C1 segment of cervical spinal cord (tissue), 14 donors: Measurements from ENCODE around the gene DIP2A.

Source experiments
- DNase-seq, 14 donors: peaks; one replicate each; lab custom pipeline; 2025; lab: John Stamatoyannopoulos, UW

DIP2A gene

GRCh38 chr21:46458315-46459023 lies at the start of gene DIP2A:
Gene DIP2A (plus strand): TSS chr21:46458891. CDS start chr21:46459132, 241 bp downstream.
- DNase-seq = peak; percentile 43 to 97 (median 92)

DNA sequence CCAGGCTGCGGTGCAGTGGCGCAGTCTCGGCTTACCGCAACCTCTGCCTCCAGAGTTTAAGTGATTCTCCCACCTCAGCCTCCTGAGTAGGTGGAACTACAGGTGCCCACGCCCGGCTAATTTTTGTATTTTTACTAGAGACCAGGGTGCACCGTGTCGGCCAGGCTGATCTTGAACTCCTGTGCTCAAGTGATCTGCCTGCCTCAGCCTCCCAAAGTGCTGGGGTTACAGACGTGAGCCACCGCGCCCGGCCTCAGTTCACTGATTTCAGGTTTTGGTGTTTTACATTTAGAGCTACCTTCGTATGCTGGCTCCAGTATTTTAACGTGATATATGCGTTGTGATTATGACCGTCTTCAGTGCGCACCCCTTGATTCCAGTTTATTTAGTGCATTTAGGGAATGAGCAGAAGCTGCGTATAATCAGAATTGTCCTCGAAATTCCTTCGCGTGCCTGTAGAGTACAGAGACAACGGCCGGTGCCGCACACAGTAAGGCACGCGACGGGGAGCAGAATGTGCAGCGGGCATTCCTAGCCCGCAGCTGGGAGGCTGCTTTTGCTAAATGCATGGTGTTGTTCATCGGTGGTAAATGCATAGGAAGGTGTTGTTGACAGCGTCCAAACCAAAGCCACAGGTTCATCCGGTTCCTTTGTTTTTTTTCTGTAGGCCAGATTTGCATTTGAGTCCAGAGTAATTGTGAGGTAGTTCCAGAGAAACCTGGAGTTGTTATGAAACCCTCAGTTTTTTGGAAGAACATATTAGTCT lies 48.9 kb upstream of the DIP2A start:
- no peak for DNase-seq

- no peak for DNase-seq
These were observed 48.2 kb upstream of the DIP2A start for GRCh38 chr21:46410516-46410915.

DNA sequence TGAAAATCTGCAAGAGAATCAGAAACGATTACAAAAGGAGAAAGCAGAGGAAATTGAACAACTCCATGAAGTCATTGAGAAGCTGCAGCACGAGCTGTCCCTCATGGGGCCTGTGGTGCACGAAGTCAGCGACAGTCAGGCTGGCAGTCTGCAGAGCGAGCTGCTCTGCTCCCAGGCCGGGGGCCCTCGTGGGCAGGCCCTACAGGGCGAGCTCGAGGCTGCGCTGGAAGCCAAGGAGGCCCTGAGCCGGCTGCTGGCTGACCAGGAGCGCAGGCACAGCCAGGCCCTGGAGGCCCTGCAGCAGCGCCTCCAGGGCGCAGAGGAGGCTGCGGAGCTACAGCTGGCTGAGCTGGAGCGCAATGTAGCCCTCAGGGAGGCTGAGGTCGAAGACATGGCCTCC lies 47.5 kb upstream of the DIP2A start:
- DNase-seq = no peak

DNA sequence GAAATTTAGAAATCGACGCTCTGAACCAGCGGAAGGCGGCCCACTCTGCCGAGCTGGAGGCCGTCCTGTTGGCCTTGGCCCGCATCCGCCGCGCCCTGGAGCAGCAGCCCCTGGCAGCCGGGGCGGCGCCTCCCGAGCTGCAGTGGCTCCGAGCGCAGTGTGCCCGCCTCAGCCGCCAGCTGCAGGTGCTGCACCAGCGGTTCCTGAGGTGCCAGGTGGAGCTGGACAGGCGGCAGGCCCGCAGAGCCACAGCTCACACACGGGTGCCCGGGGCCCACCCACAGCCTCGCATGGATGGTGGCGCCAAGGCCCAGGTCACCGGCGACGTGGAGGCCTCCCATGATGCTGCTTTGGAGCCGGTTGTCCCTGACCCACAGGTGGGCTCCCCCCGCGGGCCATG lies 47.0 kb upstream of the DIP2A start:
- no peak for DNase-seq

DNA sequence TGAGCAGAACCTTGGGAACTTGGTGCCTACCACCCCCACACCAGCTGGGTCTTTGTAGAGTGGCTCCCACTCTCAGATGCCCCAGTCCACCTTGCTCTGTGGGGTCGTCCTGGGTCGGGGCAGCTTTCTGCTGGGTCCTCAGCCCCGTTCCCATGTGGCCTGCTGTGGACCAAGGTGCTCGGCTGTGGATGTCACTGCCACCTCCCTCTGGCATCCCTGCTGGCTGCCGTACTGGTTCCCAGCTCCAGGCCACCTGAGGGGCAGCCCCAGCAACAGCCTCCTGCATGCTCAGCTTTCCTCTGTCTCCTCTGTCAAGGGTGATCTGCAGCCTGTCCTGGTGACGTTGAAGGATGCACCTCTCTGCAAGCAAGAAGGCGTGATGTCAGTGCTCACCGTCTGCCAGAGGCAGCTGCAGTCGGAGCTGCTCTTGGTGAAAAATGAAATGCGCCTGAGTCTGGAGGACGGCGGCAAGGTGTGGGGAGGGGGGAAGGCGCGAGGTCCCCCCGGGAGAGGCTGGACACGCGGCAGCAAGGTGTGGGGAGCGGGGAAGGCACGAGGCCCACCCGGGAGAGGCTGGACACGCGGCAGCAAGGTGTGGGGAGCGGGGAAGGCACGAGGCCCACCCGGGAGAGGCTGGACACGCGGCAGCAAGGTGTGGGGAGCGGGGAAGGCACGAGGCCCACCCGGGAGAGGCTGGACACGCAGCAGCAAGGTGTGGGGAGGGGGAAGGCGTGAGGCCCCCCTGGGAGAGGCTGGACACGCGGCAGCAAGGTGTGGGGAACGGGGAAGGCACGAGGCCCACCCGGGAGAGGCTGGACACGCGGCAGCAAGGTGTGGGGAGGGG lies 45.9 kb upstream of the DIP2A start:
- DNase-seq = no peak

- DNase-seq = no peak
These were observed 45.4 kb upstream of the DIP2A start for GRCh38 chr21:46413365-46413696.

GRCh38 chr21:46414965-46415275 lies 43.8 kb upstream of the DIP2A start:
- no peak for DNase-seq

GRCh38 chr21:46416551-46416950 lies 42.1 kb upstream of the DIP2A start:
- no peak for DNase-seq

- DNase-seq = no peak
These were observed 40.3 kb upstream of the DIP2A start for GRCh38 chr21:46418265-46418946.

- no peak for DNase-seq
These were observed 38.2 kb upstream of the DIP2A start for GRCh38 chr21:46420241-46421190.

DNA sequence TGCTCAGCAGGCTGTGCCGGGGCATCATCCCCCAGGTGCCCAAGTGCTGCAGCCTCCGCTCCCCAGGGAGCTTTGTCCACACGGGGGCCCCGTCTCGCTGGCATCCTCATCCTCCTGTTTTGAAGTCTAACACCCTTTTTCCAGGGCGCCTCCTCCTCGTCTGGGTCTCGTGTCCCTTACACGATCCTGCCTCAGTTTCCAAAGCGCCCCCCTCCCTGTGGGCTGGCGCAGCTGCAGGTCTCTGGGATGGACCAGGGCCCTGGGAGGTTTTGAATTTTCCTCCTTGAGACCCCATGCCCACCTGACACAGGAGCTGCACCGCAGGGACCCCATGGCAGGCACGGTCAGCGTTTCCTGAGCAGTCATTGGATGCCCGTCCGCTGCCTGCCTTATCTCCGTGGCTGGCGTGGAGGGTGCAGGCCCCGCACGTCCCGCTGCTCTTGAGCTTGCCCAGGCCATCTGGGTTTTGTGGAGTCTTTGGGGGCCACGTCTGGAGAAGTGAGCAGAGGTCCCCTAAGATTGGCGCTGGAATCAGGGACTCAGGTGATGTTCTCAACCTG lies 37.4 kb upstream of the DIP2A start:
- no peak for DNase-seq

- no peak for DNase-seq
These were observed 36.7 kb upstream of the DIP2A start for GRCh38 chr21:46421756-46422555.

GRCh38 chr21:46422636-46423241 lies 36.0 kb upstream of the DIP2A start:
- DNase-seq = no peak

GRCh38 chr21:46423546-46424038 lies 35.1 kb upstream of the DIP2A start:
- DNase-seq = no peak

GRCh38 chr21:46424039-46424591 lies 34.6 kb upstream of the DIP2A start:
- DNase-seq = no peak

GRCh38 chr21:46424621-46425020 lies 34.1 kb upstream of the DIP2A start:
- DNase-seq = no peak

- no peak for DNase-seq
These were observed 33.6 kb upstream of the DIP2A start for GRCh38 chr21:46425041-46425440.

DNA sequence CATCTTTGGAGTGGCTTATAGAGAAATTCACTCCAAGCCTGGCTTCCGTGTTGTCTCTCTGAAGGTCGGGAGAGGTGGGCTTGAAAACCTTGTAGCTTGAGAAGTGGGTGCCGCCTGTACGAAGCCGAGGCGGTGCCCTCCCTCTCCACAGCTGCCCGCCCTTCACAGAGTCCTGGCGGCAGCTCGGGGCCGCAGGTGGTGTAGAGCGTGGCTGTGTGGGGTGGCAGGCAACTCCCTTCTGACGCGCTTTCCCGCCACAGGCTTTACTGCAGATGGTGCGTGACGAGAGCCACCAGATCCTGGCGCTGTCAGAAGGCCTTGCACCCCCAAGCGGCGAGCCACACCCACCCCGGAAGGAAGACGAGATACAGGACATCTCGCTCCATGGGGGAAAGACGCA lies 33.1 kb upstream of the DIP2A start:
- DNase-seq = no peak
